GM12891 (cell line): ENCODE measurements around the gene ARHGEF17.

Experiments used
- POLR2A ChIP-seq: IDR thresholded peaks from 2 replicates; pipeline ENCODE4 v1.6.1; 2011; ENCODE audit warnings: low read depth, low read length, control low read depth
- POLR2AphosphoS5 ChIP-seq: IDR thresholded peaks from 2 replicates; pipeline ENCODE4 v1.6.1; 2011; ENCODE audit warnings: low read depth, low read length, control low read depth
- POU2F2 ChIP-seq: IDR thresholded peaks from 2 replicates; pipeline ENCODE4 v1.6.1; 2011; ENCODE audit warnings: low read depth, mild to moderate bottlenecking, control low read depth, low read length, moderate library complexity
- SPI1 ChIP-seq: IDR thresholded peaks from 2 replicates; pipeline ENCODE4 v1.6.1; 2011; ENCODE audit warnings: low read depth, low read length, control low read depth
- TAF1 ChIP-seq: IDR thresholded peaks from 2 replicates; pipeline ENCODE4 v1.6.1; 2011; ENCODE audit warnings: low read depth, low read length, control low read depth

DNA sequence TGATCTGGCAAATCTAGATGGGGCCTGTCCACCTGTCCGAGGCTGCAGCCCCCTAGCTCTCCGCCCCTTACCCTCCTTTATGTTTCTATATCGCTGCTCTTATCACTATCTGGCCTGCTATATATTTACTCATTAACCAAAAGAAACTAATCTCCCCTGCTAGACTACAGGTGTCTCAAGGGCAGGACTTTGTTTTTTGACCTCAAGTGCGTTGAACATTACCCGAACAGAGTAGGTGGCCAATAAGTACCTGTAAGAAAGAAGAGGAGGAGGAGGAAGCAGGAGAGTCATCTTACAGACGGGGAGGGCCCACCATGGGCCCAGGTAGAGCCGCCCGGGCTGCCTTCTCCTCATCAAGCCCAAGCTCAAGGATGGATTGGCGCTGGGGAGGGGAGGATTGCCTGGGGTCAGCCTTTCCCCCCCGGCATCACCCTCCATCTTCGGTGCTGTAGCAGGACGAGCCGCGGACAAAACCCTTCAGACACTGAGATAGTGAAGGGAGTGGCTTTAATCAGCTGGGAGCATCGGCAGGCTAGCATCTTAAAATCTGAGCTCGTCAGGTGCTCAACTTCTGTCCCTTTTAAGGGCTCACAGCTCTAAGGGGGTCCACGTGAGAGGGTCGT, 37.1 kb upstream of the ARHGEF17 start:
- TF ChIP-seq POLR2A (no peak), SPI1 (no peak), POLR2AphosphoS5 (no peak), TAF1 (no peak), POU2F2 (no peak)
